Renal cortical epithelial cell (primary cell): ENCODE results near the gene INSM1. TPM values are rescaled to one million over a fixed set of nuclear protein-coding genes. Genes with fewer than 3 reads are reported as not detected.

ENCODE experiments used
- DNase-seq: peaks from one replicate; pipeline ENCODE4 v3.0.0-alpha.2; 2011; ENCODE audit warnings: low read depth
- total RNA-seq: library from RNA; depleted of rRNA; stranded (reverse); fragments of >200 nt; gene quantifications from 2 replicates; pipeline ENCODE4 v1.2.3, GENCODE V29; 2014

INSM1 gene
- total RNA-seq, 1 donor from 2014 or later = not detected

DNA sequence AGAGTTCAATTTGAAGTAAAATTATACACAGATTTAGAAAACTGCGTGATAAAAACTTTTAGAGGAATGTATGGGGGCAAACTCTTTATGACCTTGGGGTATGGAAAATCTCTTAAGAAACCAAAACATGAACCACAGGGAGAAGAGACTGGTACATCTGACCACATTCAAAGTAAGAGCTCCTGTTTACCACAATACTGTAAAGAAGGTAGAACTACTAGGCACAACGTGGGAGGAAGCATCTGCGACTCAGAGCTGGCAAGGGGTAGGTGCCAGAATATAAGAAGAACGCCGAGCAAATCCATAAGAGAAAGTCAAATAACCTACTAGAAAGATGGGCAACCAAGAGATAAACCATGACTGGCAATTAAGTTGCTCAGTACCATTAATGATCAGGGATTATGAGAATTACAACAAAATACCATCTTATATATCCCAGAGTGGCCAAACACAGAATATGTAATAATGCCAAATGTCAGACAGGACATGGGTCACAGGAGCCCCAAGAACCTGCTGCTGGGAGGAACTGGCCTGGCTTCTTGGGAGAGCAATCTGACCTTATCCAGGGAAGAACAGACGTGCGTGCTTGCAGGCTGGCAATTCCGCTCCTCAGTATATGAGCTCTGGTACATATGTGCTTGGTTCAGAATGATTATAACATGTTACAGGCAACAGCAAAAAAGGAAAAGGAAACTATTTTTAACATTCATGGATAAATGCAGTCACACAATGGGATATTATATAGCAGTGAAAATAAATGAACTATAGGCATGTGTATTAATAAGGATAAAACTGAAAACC lies 50.2 kb downstream of the INSM1 start:
- DNase-seq = no peak
